Colonic mucosa (tissue), 4 donors: ENCODE measurements around the gene FGFBP3. TPM values are rescaled to one million over a fixed set of nuclear protein-coding genes. Genes with fewer than 3 reads are reported as not detected.

ENCODE experiments used
- DNase-seq: peaks from one replicate; pipeline ENCODE4 v3.0.0-alpha.2; 2020
- H3K27ac ChIP-seq: fragments of 200-600 bp; one replicate; pipeline ENCODE4 v1.8.0; 2021
- H3K27me3 ChIP-seq: fragments of 200-600 bp; one replicate; pipeline ENCODE4 v1.8.0; 2021
- H3K36me3 ChIP-seq: fragments of 200-600 bp; one replicate; pipeline ENCODE4 v1.8.0; 2021
- H3K4me1 ChIP-seq: fragments of 200-600 bp; one replicate; pipeline ENCODE4 v1.8.0; 2021; ENCODE audit warnings: mild to moderate bottlenecking
- H3K4me3 ChIP-seq: fragments of 200-600 bp; one replicate; pipeline ENCODE4 v1.8.0; 2021
- H3K9ac ChIP-seq, 2 donors: one replicate each; pipeline ENCODE4 v1.7.0; 2013; ENCODE audit warnings: control low read depth in 2 of 2, low read depth in 2 of 2, low read length in 2 of 2
- H3K9me3 ChIP-seq: fragments of 200-600 bp; one replicate; pipeline ENCODE4 v1.8.0; 2021
- intact Hi-C: fragments of 100-400 bp; cut with DNase I; formaldehyde crosslinking; loops from one replicate; pipeline ENCODE4 v1.14.1; 2022
- total RNA-seq, 2 donors: library from RNA; stranded (reverse); fragmentation: NEBNext Ultra II Directional in 1 of 2; extraction: Animal tissue kit (Norgen Biotek cat#: 25700) in 1 of 2; gene quantifications; one replicate each; pipeline ENCODE4 v1.2.1, GENCODE V29; 2021
- TF ChIP-seq, protein P1 (sequence below): fragments of 200-600 bp; IDR thresholded peaks from one replicate; pipeline ENCODE4 v1.8.0; 2022; ENCODE audit warnings: antibody characterized with exemption, mild to moderate bottlenecking
- donor health status: healthy.
- donor health status: DM: no; HTN: no; CAD: no.
- donor health status: DM: no; HTN: no; CAD: no.

Gene FGFBP3
- total RNA-seq, 2 donors from 2014 or later: 1.1 to 2.8 TPM

DNA sequence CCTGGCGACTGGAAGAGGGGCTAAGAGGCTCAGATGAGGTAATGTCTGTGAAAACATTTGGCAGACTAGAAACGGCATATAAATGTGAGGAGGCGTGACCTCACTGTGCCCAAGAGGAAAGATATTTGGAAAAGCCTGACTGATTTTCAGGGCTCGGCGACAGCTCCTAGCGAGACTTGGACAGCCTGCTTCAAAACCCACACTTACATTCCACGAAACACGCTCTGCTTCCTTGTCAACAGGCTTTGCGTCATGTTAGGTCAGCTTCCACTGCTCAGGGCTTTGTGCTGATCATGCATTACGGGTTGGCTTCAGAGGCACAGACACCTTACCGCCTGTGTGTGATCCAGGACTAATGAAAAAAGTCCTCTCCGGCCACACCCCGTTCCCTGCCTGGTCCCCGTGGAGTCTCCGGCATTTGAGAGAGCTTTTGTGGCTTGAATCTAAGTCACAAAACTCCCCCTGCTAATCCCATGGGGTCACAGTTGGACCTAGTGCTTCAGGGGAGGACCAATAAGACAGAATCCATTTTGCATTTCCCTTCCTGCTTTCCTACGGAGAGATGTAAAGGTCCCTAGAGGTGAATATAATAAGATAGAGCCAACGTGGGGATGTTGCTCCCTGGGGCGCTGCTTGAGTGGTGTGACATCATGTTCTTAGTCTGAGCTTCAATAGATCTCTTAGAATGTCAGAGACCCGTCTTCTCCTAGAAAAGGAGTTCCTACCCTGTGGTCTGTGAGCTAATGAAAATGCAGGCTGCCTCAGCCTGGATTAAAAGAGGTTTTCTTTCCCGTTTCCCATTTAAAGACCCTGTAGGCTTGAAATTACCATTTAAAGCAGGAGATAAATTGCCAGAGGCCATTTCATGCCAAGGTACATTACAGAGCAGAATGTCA, 25.5 kb downstream of the FGFBP3 start:
- intact Hi-C loops: no loop called here
- peaks cover 6% of the 10 kb centered on the region for H3K27me3 ChIP-seq
- no peak overlapping the region for H3K4me3 ChIP-seq
- no peaks in the 10 kb centered on the region for H3K9me3 ChIP-seq
- no peaks in the 10 kb centered on the region for H3K36me3 ChIP-seq
- H3K4me1 ChIP-seq: no peaks in the 10 kb centered on the region
- H3K9ac ChIP-seq: no peak overlapping the region
- no peak overlapping the region for H3K27ac ChIP-seq
- TF ChIP-seq, protein P1, sequence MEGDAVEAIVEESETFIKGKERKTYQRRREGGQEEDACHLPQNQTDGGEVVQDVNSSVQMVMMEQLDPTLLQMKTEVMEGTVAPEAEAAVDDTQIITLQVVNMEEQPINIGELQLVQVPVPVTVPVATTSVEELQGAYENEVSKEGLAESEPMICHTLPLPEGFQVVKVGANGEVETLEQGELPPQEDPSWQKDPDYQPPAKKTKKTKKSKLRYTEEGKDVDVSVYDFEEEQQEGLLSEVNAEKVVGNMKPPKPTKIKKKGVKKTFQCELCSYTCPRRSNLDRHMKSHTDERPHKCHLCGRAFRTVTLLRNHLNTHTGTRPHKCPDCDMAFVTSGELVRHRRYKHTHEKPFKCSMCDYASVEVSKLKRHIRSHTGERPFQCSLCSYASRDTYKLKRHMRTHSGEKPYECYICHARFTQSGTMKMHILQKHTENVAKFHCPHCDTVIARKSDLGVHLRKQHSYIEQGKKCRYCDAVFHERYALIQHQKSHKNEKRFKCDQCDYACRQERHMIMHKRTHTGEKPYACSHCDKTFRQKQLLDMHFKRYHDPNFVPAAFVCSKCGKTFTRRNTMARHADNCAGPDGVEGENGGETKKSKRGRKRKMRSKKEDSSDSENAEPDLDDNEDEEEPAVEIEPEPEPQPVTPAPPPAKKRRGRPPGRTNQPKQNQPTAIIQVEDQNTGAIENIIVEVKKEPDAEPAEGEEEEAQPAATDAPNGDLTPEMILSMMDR: no peak
- DNase-seq: no peak

DNA sequence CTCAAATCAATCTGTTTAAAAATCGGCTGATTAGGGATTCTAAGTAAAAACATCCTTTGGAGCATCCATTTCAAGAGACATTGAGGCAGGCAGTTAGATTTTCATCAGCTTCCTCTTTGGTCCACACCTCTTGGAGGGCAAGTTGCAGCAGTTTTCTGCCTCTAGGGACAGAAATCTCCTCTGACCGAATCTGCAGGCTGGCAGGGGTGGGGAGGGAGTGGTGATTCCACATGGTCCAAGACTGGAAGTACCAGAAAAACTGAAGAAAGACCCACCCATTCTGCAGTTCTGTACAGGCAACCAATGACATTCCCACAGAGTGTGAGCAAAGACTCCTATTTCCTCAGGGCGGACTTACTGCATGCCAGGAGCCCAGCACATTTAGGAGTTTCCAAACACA, 29.0 kb downstream of the FGFBP3 start:
- intact Hi-C loops: no loop called here
- no peak overlapping the region for H3K27ac ChIP-seq
- TF ChIP-seq, protein P1: no peak
- no peak overlapping the region for H3K9ac ChIP-seq
- DNase-seq: peak; percentile 22
- H3K4me3 ChIP-seq: no peak overlapping the region
- no peaks in the 10 kb centered on the region for H3K36me3 ChIP-seq
- no peaks in the 10 kb centered on the region for H3K9me3 ChIP-seq
- H3K4me1 ChIP-seq: no peaks in the 10 kb centered on the region
- no peaks in the 10 kb centered on the region for H3K27me3 ChIP-seq

DNA sequence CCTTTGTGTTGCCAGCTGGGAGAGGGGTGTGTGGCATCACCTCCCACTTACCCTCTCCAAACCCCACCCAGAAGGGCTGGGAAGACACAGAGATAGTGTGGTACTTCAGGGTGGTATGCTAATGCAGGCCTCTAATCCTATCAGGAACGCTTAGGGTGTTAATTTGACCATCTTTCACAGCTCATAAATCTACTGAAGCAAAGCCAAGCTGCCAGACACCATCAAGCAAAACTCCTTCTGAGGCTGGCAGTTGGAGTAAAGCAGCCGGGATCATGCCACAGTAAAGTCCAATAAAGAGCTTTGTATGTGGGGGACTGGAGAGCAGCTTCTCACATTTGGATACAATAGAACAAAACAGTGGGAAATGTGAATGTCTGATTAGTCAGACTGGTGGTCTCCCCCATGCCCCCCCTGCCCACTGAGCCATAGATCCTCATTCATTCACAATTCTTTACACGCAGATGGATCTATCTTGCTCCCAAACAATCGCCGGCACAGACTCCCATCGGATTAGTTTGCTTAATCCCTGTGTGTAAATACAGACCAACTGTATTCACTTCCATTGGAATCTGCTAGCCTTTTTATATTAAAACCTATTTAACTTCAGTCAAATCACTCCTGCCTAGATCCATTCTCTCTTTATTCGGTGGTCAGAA, 29.6 kb downstream of the FGFBP3 start:
- DNase-seq: no peak
- intact Hi-C loops: no loop called here
- Histone ChIP-seq H3K27ac (no peak overlapping the region), H3K4me3 (no peak overlapping the region), H3K9ac (no peak overlapping the region), H3K27me3 (no peaks in the 10 kb centered on the region), H3K4me1 (no peaks in the 10 kb centered on the region), H3K36me3 (no peaks in the 10 kb centered on the region), H3K9me3 (no peaks in the 10 kb centered on the region)
- TF ChIP-seq, protein P1: no peak

DNA sequence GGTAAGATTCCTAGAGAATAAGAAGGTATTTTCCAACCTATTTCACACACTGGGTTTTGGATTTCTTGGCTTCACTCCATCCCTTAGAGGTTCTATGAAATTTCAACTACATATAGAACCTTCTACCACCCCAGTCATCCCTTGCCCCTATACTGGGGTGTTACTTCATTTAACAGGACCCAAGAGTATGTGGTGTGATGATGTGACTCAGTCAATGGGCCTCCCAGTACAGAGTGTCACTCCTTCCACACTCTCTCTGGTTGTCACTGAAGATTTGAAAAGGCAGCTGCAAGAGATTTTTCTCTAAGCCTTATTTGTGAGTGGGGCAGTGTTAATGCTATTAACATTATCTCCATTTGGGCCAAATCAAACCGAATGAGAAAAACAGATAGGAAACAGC, 33.5 kb downstream of the FGFBP3 start:
- no peak overlapping the region for H3K27ac ChIP-seq
- no peaks in the 10 kb centered on the region for H3K36me3 ChIP-seq
- H3K9ac ChIP-seq: no peak overlapping the region
- no peak overlapping the region for H3K4me3 ChIP-seq
- no peaks in the 10 kb centered on the region for H3K4me1 ChIP-seq
- no peaks in the 10 kb centered on the region for H3K27me3 ChIP-seq
- intact Hi-C loops: no loop called here
- DNase-seq: no peak
- H3K9me3 ChIP-seq: no peaks in the 10 kb centered on the region
- TF ChIP-seq, protein P1: no peak

DNA sequence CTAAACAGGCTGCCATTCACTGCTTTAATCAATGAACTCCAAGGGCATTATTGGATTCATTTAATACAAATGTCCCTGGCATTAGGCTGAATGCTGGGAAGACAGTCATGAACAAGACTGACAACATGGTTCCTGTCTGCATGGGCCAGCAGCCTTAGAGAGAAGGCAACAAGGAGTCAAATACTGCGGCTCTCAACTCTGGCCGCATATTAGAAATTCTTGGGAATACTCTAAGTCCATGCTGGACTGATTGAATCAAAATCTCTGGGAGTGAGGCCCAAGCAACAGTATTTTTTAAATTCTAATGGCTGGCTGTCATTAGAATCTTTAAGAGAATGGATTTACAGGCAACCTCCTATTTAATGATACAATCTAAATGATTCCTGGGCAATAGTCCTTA, 34.1 kb downstream of the FGFBP3 start:
- Histone ChIP-seq H3K36me3 (no peaks in the 10 kb centered on the region), H3K27me3 (no peaks in the 10 kb centered on the region), H3K9me3 (no peaks in the 10 kb centered on the region), H3K27ac (no peak overlapping the region), H3K9ac (no peak overlapping the region), H3K4me1 (no peaks in the 10 kb centered on the region), H3K4me3 (no peak overlapping the region)
- DNase-seq: no peak
- TF ChIP-seq, protein P1: no peak
- intact Hi-C loops: no loop called here
